Smooth muscle cell (in vitro differentiated cells): ENCODE results near the gene ZNF740. TPM values are rescaled to one million over a fixed set of nuclear protein-coding genes. Genes with fewer than 3 reads are reported as not detected.
A peak's percentile ranks its signal among the peaks of the same experiment; 100 is the strongest.

Experiments
- DNase-seq: peaks from one replicate; lab custom pipeline; 2025; ENCODE audit not compliant: unreplicated experiment; lab: John Stamatoyannopoulos, UW
- H2AFZ ChIP-seq: fragments of 200-600 bp; sonication (generic); 2 replicates; pipeline ENCODE4 v1.6.0; 2016; ENCODE audit warnings: antibody characterized with exemption, low read depth, mild to moderate bottlenecking
- H3F3A ChIP-seq: fragments of 200-600 bp; sonication (generic); 2 replicates; pipeline ENCODE4 v1.6.0; 2017; ENCODE audit warnings: antibody characterized with exemption, low read depth
- H3K27ac ChIP-seq: fragments of 200-600 bp; sonication (generic); 2 replicates; pipeline ENCODE4 v1.5.1; 2016; ENCODE audit warnings: low read depth, mild to moderate bottlenecking
- H3K27me3 ChIP-seq: fragments of 200-600 bp; sonication (generic); 2 replicates; pipeline ENCODE4 v1.6.1; 2016; ENCODE audit warnings: low read depth, mild to moderate bottlenecking
- H3K36me3 ChIP-seq: fragments of 200-600 bp; sonication (generic); 2 replicates; pipeline ENCODE4 v1.5.1; 2016; ENCODE audit warnings: low read depth
- H3K4me1 ChIP-seq: fragments of 200-600 bp; sonication (generic); 2 replicates; pipeline ENCODE4 v1.5.1; 2016; ENCODE audit warnings: low read depth
- H3K4me2 ChIP-seq: fragments of 200-600 bp; sonication (generic); 2 replicates; pipeline ENCODE4 v1.6.0; 2016; ENCODE audit warnings: mild to moderate bottlenecking
- H3K4me3 ChIP-seq: fragments of 200-600 bp; sonication (generic); 2 replicates; pipeline ENCODE4 v1.5.1; 2016; ENCODE audit warnings: mild to moderate bottlenecking
- H3K79me2 ChIP-seq: fragments of 200-600 bp; sonication (generic); 2 replicates; pipeline ENCODE4 v1.6.0; 2016; ENCODE audit warnings: low read depth, mild to moderate bottlenecking
- H3K9ac ChIP-seq: fragments of 200-600 bp; sonication (generic); 2 replicates; pipeline ENCODE4 v1.6.0; 2016; ENCODE audit warnings: low read depth
- H3K9me3 ChIP-seq: fragments of 200-600 bp; sonication (generic); replicated peaks from 2 replicates; pipeline ENCODE4 v1.5.1; 2016; ENCODE audit warnings: low read depth
- H4K20me1 ChIP-seq: fragments of 200-600 bp; sonication (generic); 2 replicates; pipeline ENCODE4 v1.6.0; 2016; ENCODE audit warnings: low read depth
- WGBS: methylation state at CpG from one replicate; pipeline ENCODE4 v1.1.7; 2016; ENCODE audit warnings: low lambda C conversion rate; 5-methylcytosine and 5-hydroxymethylcytosine counted together
- polyA plus RNA-seq: library from polyadenylated mRNA; unstranded; fragments of >200 nt; fragmentation: Nextera tagmentation; extraction: Ambion mirVana; gene quantifications from 2 replicates; pipeline ENCODE4 v1.2.1, GENCODE V29; 2016
- total RNA-seq: library from RNA; depleted of rRNA; stranded (reverse); fragments of >200 nt; gene quantifications from 2 replicates; pipeline ENCODE4 v1.2.3, GENCODE V29; 2014
- TF ChIP-seq, protein P1 (sequence below): fragments of 200-600 bp; sonication (generic); IDR thresholded peaks from 2 replicates; pipeline ENCODE4 v1.5.1; 2017; ENCODE audit warnings: borderline replicate concordance, mild to moderate bottlenecking, antibody characterized with exemption; ENCODE audit not compliant: insufficient read depth, poor library complexity, severe bottlenecking

Gene ZNF740
- total and polyA plus RNA-seq, 2 experiments from 2014 or later: 1.0 to 5.2 TPM

DNA sequence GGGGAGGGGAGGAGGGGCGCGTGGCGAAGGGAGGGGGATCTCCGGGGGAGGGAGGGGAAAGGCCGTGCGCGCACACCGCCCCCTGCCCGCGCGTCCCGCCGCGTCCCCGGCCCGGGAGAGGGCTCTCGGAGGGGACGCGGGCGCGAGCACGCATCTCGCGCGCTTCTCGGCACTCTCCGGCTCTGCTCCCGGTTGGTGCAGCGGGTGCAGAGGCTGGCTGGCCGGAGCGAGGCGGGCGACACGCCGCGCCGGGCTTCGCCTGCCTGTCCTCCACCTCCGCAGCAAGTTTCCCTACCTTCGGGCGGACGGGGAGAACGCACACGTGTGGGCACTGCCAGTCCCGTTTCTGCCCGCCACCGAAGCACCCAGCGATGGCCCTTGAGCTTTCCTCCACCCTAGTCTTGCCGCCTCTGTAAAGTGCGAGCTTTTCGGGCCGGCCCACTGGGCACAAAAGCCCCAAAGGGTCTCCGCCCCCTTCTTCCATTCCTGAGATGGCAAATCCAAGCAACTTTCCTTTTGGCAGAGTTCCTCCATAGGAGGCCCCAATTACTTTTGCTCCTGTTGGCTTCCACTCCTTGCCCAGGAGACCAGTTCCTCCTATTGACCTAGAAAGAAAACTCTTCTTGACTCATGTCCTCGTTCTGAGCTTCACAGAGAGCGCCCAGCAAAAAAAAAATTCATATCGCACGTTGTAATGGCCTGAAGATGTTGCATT lies 566 bp downstream of the ZNF740 start:
- Histone ChIP-seq H3K27me3 (no peaks in the 10 kb centered on the region), H4K20me1 (peaks cover 21% of the 10 kb centered on the region), H3K79me2 (peaks cover 23% of the 10 kb centered on the region), H2AFZ (peak overlapping the region; percentile 97), H3K9me3 (no peaks in the 10 kb centered on the region), H3F3A (peaks cover 11% of the 10 kb centered on the region), H3K36me3 (no peaks in the 10 kb centered on the region), H3K4me3 (peak overlapping the region; percentile 88), H3K27ac (peak overlapping the region; percentile 94), H3K4me2 (peak overlapping the region; percentile 89), H3K9ac (peak overlapping the region; percentile 84), H3K4me1 (peaks cover 27% of the 10 kb centered on the region)
- DNase-seq: no peak
- TF ChIP-seq, protein P1, sequence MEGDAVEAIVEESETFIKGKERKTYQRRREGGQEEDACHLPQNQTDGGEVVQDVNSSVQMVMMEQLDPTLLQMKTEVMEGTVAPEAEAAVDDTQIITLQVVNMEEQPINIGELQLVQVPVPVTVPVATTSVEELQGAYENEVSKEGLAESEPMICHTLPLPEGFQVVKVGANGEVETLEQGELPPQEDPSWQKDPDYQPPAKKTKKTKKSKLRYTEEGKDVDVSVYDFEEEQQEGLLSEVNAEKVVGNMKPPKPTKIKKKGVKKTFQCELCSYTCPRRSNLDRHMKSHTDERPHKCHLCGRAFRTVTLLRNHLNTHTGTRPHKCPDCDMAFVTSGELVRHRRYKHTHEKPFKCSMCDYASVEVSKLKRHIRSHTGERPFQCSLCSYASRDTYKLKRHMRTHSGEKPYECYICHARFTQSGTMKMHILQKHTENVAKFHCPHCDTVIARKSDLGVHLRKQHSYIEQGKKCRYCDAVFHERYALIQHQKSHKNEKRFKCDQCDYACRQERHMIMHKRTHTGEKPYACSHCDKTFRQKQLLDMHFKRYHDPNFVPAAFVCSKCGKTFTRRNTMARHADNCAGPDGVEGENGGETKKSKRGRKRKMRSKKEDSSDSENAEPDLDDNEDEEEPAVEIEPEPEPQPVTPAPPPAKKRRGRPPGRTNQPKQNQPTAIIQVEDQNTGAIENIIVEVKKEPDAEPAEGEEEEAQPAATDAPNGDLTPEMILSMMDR: no peak
- WGBS: 4% methylated on average over 44 of the region's 57 CpGs

DNA sequence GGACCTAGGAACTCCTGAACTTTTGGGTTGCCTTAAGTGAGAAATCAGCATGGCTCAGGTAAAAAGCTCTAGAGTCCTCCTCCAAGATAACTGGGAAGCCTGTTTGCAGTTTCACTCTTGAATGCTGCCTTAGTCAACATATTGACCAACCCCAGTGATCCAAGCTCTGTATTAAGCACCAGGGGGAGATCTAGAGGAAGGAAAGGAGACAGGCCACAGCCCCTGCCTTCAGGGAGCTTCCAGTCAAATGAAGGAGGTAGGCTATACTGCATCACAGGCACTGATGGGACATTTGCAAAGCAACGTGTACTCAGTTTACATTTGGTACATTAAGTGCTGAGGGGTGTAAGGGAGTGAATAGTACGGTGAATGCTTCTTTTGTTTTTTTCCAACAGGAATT lies 1.4 kb downstream of the ZNF740 start:
- Histone ChIP-seq H2AFZ (no peak overlapping the region), H3K27ac (no peak overlapping the region), H4K20me1 (peaks cover 21% of the 10 kb centered on the region), H3K27me3 (no peaks in the 10 kb centered on the region), H3K36me3 (no peaks in the 10 kb centered on the region), H3K9me3 (no peaks in the 10 kb centered on the region), H3K9ac (no peak overlapping the region), H3K4me2 (peak overlapping the region; percentile 89), H3K4me3 (peak overlapping the region; percentile 88), H3F3A (peaks cover 14% of the 10 kb centered on the region), H3K79me2 (peaks cover 23% of the 10 kb centered on the region), H3K4me1 (peaks cover 27% of the 10 kb centered on the region)
- DNase-seq: no peak
- TF ChIP-seq, protein P1: no peak
- WGBS: 96% methylated on average over 2 of the region's 2 CpGs

DNA sequence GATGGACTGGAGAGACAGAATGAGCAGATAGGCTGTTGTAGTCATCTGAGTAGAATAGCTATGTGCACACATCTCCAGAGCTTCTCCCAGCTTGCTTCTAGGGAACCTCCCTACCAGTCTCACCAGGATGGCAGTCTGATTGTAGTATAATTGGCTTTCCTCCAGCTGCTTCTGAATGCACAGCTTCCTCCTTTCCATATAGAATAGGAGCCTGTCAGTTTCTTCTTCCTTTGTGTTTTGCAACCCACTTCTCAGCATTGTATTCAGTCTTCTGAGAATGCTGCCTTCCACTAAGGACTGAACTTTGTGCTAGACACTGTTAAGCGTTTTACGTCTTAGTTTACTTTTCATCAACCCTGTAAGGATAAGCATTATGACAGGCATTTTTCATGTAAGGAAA lies 2.4 kb downstream of the ZNF740 start:
- Histone ChIP-seq H3K36me3 (no peaks in the 10 kb centered on the region), H3K9me3 (no peaks in the 10 kb centered on the region), H3K27me3 (no peaks in the 10 kb centered on the region), H4K20me1 (peaks cover 21% of the 10 kb centered on the region), H3K4me3 (no peak overlapping the region), H3K27ac (no peak overlapping the region), H3K4me1 (peaks cover 27% of the 10 kb centered on the region), H3K79me2 (peaks cover 20% of the 10 kb centered on the region), H2AFZ (no peak overlapping the region), H3K9ac (no peak overlapping the region), H3K4me2 (no peak overlapping the region), H3F3A (peaks cover 14% of the 10 kb centered on the region)
- TF ChIP-seq, protein P1: no peak
- WGBS: 93% methylated on average over 2 of the region's 2 CpGs
- no peak for DNase-seq

DNA sequence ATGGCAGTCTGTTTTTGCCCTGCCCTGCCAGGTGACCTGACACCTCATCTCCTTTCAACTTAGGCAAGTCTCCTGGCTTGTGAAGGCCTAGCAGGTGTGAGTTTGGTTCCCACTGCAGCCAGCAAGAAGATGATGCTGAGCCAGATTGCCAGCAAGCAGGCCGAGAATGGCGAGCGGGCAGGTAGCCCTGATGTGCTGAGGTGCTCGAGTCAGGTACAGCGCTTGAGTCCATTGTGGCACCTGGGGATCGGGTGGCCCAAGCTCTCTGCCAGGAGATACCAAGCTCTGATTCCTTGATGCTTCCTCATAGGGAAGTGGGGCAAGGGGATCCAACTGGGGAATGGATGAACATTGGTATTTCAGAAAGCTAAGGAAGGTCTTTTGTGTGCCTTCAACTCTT lies 4.3 kb downstream of the ZNF740 start:
- DNase-seq: no peak
- Histone ChIP-seq H2AFZ (no peak overlapping the region), H3F3A (peaks cover 6% of the 10 kb centered on the region), H3K27ac (no peak overlapping the region), H3K36me3 (no peaks in the 10 kb centered on the region), H3K4me1 (peaks cover 18% of the 10 kb centered on the region), H3K9ac (no peak overlapping the region), H3K79me2 (peaks cover 17% of the 10 kb centered on the region), H3K9me3 (no peaks in the 10 kb centered on the region), H3K27me3 (no peaks in the 10 kb centered on the region), H4K20me1 (peaks cover 21% of the 10 kb centered on the region), H3K4me2 (no peak overlapping the region), H3K4me3 (no peak overlapping the region)
- 98% methylated on average over 6 of the region's 6 CpGs for WGBS
- TF ChIP-seq, protein P1: no peak
